Karpas-422 (cell line): Measurements from ENCODE around the gene SYNJ1. TPM values are rescaled to one million over a fixed set of nuclear protein-coding genes. Genes with fewer than 3 reads are reported as not detected.
A peak's percentile ranks its signal among the peaks of the same experiment; 100 is the strongest.
"Not testable (repeated sequence)": the region's sequence is repeated elsewhere in the genome, so short reads cannot be mapped to it uniquely, and the experiment has no call there.

Experiments used
- DNase-seq: peaks from one replicate; pipeline ENCODE4 v3.0.0-alpha.2; 2015
- H2AFZ ChIP-seq: fragments of 200-600 bp; sonication (generic); 2 replicates; pipeline ENCODE4 v1.6.1; 2014; ENCODE audit warnings: antibody characterized with exemption, low read length, mixed read lengths
- H3K27ac ChIP-seq: fragments of 200-600 bp; sonication (generic); 2 replicates; pipeline ENCODE4 v1.5.1; 2014; ENCODE audit warnings: mild to moderate bottlenecking, low read length, moderate library complexity
- H3K27me3 ChIP-seq: fragments of 200-600 bp; sonication (generic); 2 replicates; pipeline ENCODE4 v1.6.1; 2014; ENCODE audit warnings: low read length, mixed read lengths
- H3K36me3 ChIP-seq: fragments of 200-600 bp; sonication (generic); 2 replicates; pipeline ENCODE4 v1.6.1; 2014; ENCODE audit warnings: low read length, mixed read lengths; ENCODE audit not compliant: insufficient read depth
- H3K4me1 ChIP-seq: fragments of 200-600 bp; sonication (generic); 2 replicates; pipeline ENCODE4 v1.6.1; 2014; ENCODE audit warnings: mild to moderate bottlenecking, low read length, mixed read lengths
- H3K4me2 ChIP-seq: fragments of 200-600 bp; sonication (generic); 2 replicates; pipeline ENCODE4 v1.6.1; 2014; ENCODE audit warnings: low read length, low read depth, mild to moderate bottlenecking; ENCODE audit not compliant: poor library complexity, severe bottlenecking
- H3K4me3 ChIP-seq: fragments of 200-600 bp; sonication (generic); 2 replicates; pipeline ENCODE4 v1.5.1; 2014; ENCODE audit warnings: mild to moderate bottlenecking, antibody characterized with exemption, low read length, mixed read lengths
- H3K79me2 ChIP-seq: fragments of 200-600 bp; sonication (generic); 2 replicates; pipeline ENCODE4 v1.6.1; 2014; ENCODE audit warnings: mild to moderate bottlenecking, low read length, mixed read lengths
- H3K9ac ChIP-seq: fragments of 200-600 bp; sonication (generic); 2 replicates; pipeline ENCODE4 v1.6.0; 2014; ENCODE audit warnings: low read length
- H3K9me2 ChIP-seq: fragments of 200-600 bp; sonication (generic), shearing (Covaris generic); replicated peaks from 2 replicates; pipeline ENCODE4 v1.6.0; 2014; ENCODE audit warnings: mild to moderate bottlenecking, low read length, moderate library complexity; ENCODE audit not compliant: insufficient read depth
- H3K9me3 ChIP-seq: fragments of 300-700, 200-600 bp; sonication (generic); 2 replicates; pipeline ENCODE4 v1.6.1; 2014; ENCODE audit warnings: low read length, mixed read lengths
- H4K20me1 ChIP-seq: fragments of 200-600 bp; sonication (generic); 2 replicates; pipeline ENCODE4 v1.6.1; 2014; ENCODE audit warnings: mild to moderate bottlenecking, antibody characterized with exemption, low read length, low read depth; ENCODE audit not compliant: insufficient read depth
- total RNA-seq: library from RNA; depleted of rRNA; stranded (reverse); fragments of >200 nt; shearing (Covaris generic); gene quantifications from 2 replicates; pipeline ENCODE4 v1.2.3, GENCODE V29; 2014; ENCODE audit warnings: low replicate concordance

The SYNJ1 gene
- total RNA-seq, 1 experiment from 2014 or later = 6.0 TPM

- Histone ChIP-seq H4K20me1 (peaks cover 42% of the 10 kb centered on the region), H3K4me3 (no peak overlapping the region), H3K27ac (no peak overlapping the region), H3K9me2 (no peaks in the 10 kb centered on the region), H3K4me2 (no peak overlapping the region), H3K27me3 (no peaks in the 10 kb centered on the region), H3K9ac (no peak overlapping the region), H3K36me3 (no peaks in the 10 kb centered on the region), H3K79me2 (no peaks in the 10 kb centered on the region), H3K4me1 (peaks cover 11% of the 10 kb centered on the region), H2AFZ (no peak overlapping the region), H3K9me3 (no peaks in the 10 kb centered on the region)
- no peak for DNase-seq
Measured at GRCh38 chr21:32698971-32699693, 28.7 kb downstream of the SYNJ1 start.

- H3K27me3 ChIP-seq = no peaks in the 10 kb centered on the region
- H3K4me3 ChIP-seq = no peak overlapping the region
- peak; percentile 31 for DNase-seq
- H3K27ac ChIP-seq = no peak overlapping the region
- no peak overlapping the region for H3K9ac ChIP-seq
- peaks cover 38% of the 10 kb centered on the region for H4K20me1 ChIP-seq
- no peaks in the 10 kb centered on the region for H3K9me3 ChIP-seq
- H3K4me2 ChIP-seq = no peak overlapping the region
- H3K9me2 ChIP-seq = no peaks in the 10 kb centered on the region
- peaks cover 10% of the 10 kb centered on the region for H3K4me1 ChIP-seq
- H2AFZ ChIP-seq = no peak overlapping the region
- H3K79me2 ChIP-seq = no peaks in the 10 kb centered on the region
- no peaks in the 10 kb centered on the region for H3K36me3 ChIP-seq
Measured at GRCh38 chr21:32698286-32698685, 29.5 kb downstream of the SYNJ1 start.

GRCh38 chr21:32695482-32695881 is 32.3 kb downstream of the SYNJ1 start:
- H3K9me3 ChIP-seq, H3K9me2 ChIP-seq, H3K9ac ChIP-seq, H3K4me1 ChIP-seq, H3K79me2 ChIP-seq, H3K36me3 ChIP-seq, DNase-seq, H3K4me3 ChIP-seq, H3K27me3 ChIP-seq, H2AFZ ChIP-seq, H3K27ac ChIP-seq, H3K4me2 ChIP-seq: not testable (repeated sequence)
- H4K20me1 ChIP-seq = peaks cover 20% of the 10 kb centered on the region

- H3K4me1 ChIP-seq = no peaks in the 10 kb centered on the region
- no peaks in the 10 kb centered on the region for H3K27me3 ChIP-seq
- H3K9me3 ChIP-seq = no peaks in the 10 kb centered on the region
- DNase-seq = no peak
- no peak overlapping the region for H3K4me2 ChIP-seq
- H3K9ac ChIP-seq = no peak overlapping the region
- no peak overlapping the region for H3K4me3 ChIP-seq
- H2AFZ ChIP-seq = no peak overlapping the region
- H4K20me1 ChIP-seq = peaks cover 8% of the 10 kb centered on the region
- no peaks in the 10 kb centered on the region for H3K79me2 ChIP-seq
- no peaks in the 10 kb centered on the region for H3K36me3 ChIP-seq
- H3K9me2 ChIP-seq = no peaks in the 10 kb centered on the region
- H3K27ac ChIP-seq = no peak overlapping the region
Measured at GRCh38 chr21:32693581-32693980, 34.2 kb downstream of the SYNJ1 start.

GRCh38 chr21:32690085-32690484 is 37.7 kb downstream of the SYNJ1 start:
- Histone ChIP-seq H3K27ac (no peak overlapping the region), H3K9me2 (no peaks in the 10 kb centered on the region), H3K36me3 (no peaks in the 10 kb centered on the region), H3K4me2 (no peak overlapping the region), H3K79me2 (no peaks in the 10 kb centered on the region), H3K9ac (no peak overlapping the region), H2AFZ (no peak overlapping the region), H3K4me1 (no peaks in the 10 kb centered on the region), H4K20me1 (no peaks in the 10 kb centered on the region), H3K9me3 (no peaks in the 10 kb centered on the region), H3K4me3 (no peak overlapping the region), H3K27me3 (no peaks in the 10 kb centered on the region)
- no peak for DNase-seq

GRCh38 chr21:32687643-32688345 is 40.0 kb downstream of the SYNJ1 start:
- Histone ChIP-seq H2AFZ (no peak overlapping the region), H3K9ac (no peak overlapping the region), H3K4me3 (no peak overlapping the region), H3K4me2 (no peak overlapping the region), H3K4me1 (no peaks in the 10 kb centered on the region), H3K27me3 (no peaks in the 10 kb centered on the region), H3K36me3 (no peaks in the 10 kb centered on the region), H4K20me1 (no peaks in the 10 kb centered on the region), H3K79me2 (no peaks in the 10 kb centered on the region), H3K9me3 (no peaks in the 10 kb centered on the region), H3K9me2 (no peaks in the 10 kb centered on the region), H3K27ac (no peak overlapping the region)
- peak; percentile 62 for DNase-seq

GRCh38 chr21:32682696-32683474 is 44.9 kb downstream of the SYNJ1 start:
- Histone ChIP-seq H3K27me3 (no peaks in the 10 kb centered on the region), H3K9me2 (no peaks in the 10 kb centered on the region), H3K79me2 (no peaks in the 10 kb centered on the region), H3K36me3 (no peaks in the 10 kb centered on the region), H3K9me3 (no peaks in the 10 kb centered on the region), H2AFZ (no peak overlapping the region), H3K27ac (no peak overlapping the region), H4K20me1 (no peaks in the 10 kb centered on the region), H3K4me3 (no peak overlapping the region), H3K4me1 (no peaks in the 10 kb centered on the region), H3K9ac (no peak overlapping the region), H3K4me2 (no peak overlapping the region)
- no peak for DNase-seq

- no peak overlapping the region for H3K4me3 ChIP-seq
- no peaks in the 10 kb centered on the region for H3K9me2 ChIP-seq
- no peaks in the 10 kb centered on the region for H3K79me2 ChIP-seq
- no peaks in the 10 kb centered on the region for H3K9me3 ChIP-seq
- no peak overlapping the region for H3K4me2 ChIP-seq
- no peaks in the 10 kb centered on the region for H3K36me3 ChIP-seq
- H3K4me1 ChIP-seq = no peaks in the 10 kb centered on the region
- DNase-seq = no peak
- no peaks in the 10 kb centered on the region for H4K20me1 ChIP-seq
- H2AFZ ChIP-seq = no peak overlapping the region
- no peaks in the 10 kb centered on the region for H3K27me3 ChIP-seq
- no peak overlapping the region for H3K27ac ChIP-seq
- no peak overlapping the region for H3K9ac ChIP-seq
Measured at GRCh38 chr21:32674731-32675130, 53.1 kb downstream of the SYNJ1 start.
